HG03469 (cell line): ENCODE data around the gene C1QL3.

Experiments used
- ATAC-seq: cut with Tn5 transposase; IDR thresholded peaks from one replicate; pipeline ENCODE4 v1.9.1; 2021; ENCODE audit warnings: mild to moderate bottlenecking, moderate library complexity, moderate number of reproducible peaks; ENCODE audit not compliant: unreplicated experiment

C1QL3 gene

GRCh38 chr10:16521311-16522016, at the start of gene C1QL3:
TSS of gene C1QL3 (minus strand) at chr10:16521879. CDS start at chr10:16521065, 814 bp downstream.
- no peak for ATAC-seq

DNA sequence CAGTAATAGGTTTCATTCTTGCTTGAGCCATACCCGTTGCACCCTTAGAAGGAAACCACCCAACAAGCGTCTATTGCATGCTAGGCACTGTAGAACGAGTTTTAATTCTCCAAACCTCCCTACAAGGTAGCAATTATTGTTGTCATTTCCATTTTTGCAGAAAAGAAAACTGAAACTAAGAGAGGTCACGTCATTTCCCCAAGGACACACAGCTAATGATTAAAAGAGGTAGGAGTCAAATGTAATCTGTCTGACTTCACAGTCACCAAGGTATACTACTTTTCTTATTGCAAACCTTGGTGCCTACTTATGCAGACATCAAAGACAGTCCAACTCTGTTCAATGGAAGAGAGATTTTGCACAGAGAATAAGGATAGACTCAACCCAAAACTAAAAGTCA, 49.1 kb upstream of the C1QL3 start:
- ATAC-seq, result peak; percentile 93

GRCh38 chr10:16566202-16566805, 44.6 kb upstream of the C1QL3 start:
- ATAC-seq, result no peak

GRCh38 chr10:16565604-16566003, 43.9 kb upstream of the C1QL3 start:
- no peak for ATAC-seq

DNA sequence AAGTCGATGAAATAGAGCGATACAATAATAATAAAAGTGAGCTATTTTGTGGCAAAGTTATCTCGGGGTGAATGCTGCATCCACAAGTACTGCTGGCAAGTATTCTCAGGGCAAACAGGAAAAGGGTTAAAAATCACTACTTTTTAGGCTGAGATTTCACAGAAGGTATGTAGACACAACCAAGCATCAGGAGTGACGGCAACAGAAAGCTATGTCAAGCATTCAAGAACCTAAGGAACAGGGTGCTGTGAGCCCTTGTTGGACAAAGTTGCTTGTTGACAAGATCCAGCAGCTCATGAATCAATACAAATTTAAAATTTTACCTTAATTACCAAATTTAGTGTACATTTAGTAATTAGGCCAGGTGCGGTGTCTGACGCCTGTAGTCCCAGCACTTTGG, 41.2 kb upstream of the C1QL3 start:
- ATAC-seq, result no peak

- ATAC-seq, result no peak
Observed at GRCh38 chr10:16559236-16559773, 37.6 kb upstream of the C1QL3 start.

- no peak for ATAC-seq
Observed at GRCh38 chr10:16547973-16548372, 26.3 kb upstream of the C1QL3 start.

GRCh38 chr10:16545116-16545736, 23.5 kb upstream of the C1QL3 start:
- ATAC-seq, result peak; percentile 90

- ATAC-seq, result no peak
Observed at GRCh38 chr10:16544591-16544990, 22.9 kb upstream of the C1QL3 start.

GRCh38 chr10:16544099-16544498, 22.4 kb upstream of the C1QL3 start:
- no peak for ATAC-seq

GRCh38 chr10:16536155-16536554, 14.5 kb upstream of the C1QL3 start:
- ATAC-seq, result no peak

DNA sequence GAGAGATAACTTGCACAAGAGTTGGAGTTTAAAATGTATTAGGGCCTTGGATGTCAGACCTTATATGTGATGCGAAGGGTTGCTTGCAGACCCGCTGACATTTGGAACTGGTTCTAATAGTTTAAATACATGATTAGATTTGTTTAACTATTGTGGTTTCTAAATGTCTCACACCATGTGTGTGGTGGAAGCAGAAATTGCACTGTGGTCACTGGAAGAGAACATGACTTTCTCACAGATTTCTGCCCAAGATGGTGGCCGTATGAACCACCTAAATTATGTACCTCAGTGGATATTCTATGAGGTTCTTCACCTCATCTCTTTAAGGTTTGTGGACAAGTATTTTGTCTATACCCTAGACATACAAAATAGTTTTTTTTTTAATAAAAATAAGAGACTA, 8.2 kb upstream of the C1QL3 start:
- no peak for ATAC-seq

- no peak for ATAC-seq
Observed at GRCh38 chr10:16527452-16527851, 5.8 kb upstream of the C1QL3 start.

DNA sequence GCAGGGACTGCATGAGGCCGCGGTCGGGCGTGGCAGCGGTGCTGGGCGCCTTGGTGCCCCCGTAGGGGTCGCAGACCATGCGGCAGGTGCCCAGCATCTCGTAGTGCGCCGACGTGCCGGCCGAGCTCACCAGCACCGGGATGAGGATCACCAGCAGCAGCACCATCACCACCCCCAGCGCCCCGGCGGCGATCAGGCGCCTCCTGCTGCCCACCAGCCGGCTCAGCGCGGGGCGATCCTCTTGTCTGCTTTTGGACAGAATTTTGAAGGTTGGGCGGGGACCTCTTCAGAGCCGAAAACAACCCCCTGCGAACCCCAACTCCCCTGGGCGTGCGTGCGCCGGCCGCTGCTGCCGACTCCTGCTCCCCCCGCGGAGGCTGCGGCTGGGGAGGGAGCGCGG, 779 bp downstream of the C1QL3 start:
- ATAC-seq, result no peak

- ATAC-seq, result no peak
Observed at GRCh38 chr10:16519908-16520861, 1.5 kb downstream of the C1QL3 start.

GRCh38 chr10:16519250-16519907, 2.3 kb downstream of the C1QL3 start:
- no peak for ATAC-seq

DNA sequence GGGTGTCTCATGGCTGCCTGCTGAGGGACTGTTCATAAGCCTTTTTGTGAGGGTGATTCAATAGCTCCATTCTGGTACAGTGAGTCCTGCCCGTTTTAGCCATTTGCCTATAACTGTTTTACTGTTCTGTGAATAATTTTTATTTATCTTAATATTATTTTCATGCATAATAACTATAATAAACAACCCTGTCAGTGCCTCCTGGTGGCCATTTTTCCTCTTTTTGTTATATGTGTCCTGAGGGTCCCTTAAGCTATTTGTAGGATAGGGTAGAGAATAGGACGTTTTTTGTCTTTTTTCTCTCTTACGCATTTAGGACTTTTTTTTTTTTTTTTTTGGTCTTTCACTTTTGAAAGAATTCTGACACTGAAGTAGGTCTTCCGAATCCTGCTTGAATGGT, 2.9 kb downstream of the C1QL3 start:
- no peak for ATAC-seq

DNA sequence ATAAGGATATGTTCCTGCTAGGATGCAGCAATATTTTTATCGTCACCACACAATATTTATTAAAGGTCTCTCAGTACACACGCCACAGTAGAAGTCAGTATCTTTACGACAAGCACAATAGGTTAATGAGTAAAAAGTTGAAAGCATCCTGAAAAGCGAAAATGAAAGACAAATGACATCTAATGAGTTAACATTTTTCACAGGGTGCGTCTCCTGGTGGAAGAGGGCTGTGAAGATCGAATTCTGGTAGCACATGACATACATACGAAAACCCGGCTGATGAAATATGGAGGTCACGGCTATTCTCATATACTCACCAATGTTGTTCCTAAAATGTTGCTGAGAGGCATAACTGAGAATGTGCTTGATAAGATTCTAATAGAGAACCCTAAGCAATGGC, 10.8 kb downstream of the C1QL3 start:
- no peak for ATAC-seq

GRCh38 chr10:16509996-16510395, 11.7 kb downstream of the C1QL3 start:
- no peak for ATAC-seq

DNA sequence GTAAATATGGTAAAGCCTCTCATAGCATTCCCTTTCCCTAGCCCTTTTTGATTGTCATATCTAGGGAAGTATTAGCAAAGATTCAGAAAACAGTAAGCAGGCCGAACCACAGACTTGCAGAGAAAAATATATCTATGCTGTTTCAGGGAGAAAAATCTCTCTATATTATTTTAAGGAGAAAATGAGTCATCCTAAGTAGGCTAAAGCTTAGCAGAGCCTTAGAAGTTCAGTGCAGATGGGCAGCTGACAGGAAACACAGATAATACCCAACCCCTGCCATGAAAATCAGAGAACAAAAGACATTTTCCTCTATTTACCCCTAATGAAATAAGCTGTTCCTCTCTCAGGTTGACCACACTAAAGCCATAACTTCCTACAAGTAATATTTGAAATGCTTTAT, 16.5 kb downstream of the C1QL3 start:
- ATAC-seq, result no peak
